ENCODE data around the gene PEX6.

DNA sequence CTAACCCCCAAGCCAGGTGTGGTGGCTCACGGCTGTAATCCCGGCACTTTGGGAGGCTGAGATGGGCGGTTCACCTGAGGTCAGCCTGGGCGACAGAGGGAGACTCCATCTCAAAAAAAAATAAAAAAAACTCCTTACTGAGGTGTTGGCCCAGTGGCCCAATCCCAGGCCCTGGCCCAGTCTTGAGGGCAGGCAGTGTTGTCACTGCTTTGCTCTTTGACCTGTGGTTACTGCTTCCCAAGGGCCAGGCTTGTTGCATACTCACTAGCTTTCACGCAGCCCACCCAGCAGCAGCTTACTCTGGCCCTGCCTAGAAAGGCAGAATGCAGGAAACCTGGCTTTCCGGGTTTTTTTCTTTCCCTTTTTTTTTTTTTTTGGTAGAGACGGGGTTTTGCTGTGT is 36.5 kb downstream of the PEX6 start:
- peak; percentile 50; the same call in 1 of the 2 replicates for TF ChIP-seq POLR2A (IDR thresholded peaks at IDR 0.05; ENCODE audit: low read depth, low read length)
- no peak for TF ChIP-seq POLR2AphosphoS5 (IDR thresholded peaks at IDR 0.05; ENCODE audit: low read depth, low read length)
- TF ChIP-seq TAF1 (IDR thresholded peaks at IDR 0.05; ENCODE audit: borderline replicate concordance, low read depth, low read length), result no peak

All from GM12892 (cell line).